SJSA1 (cell line): ENCODE measurements around the gene SKA3. TPM values are rescaled to one million over a fixed set of nuclear protein-coding genes. Genes with fewer than 3 reads are reported as not detected.

Experiments used
- DNase-seq, 2 experiments: peaks; one replicate each; pipeline ENCODE4 v3.0.0-alpha.2; 2015 to 2020; ENCODE audit warnings: low spot score in 2 of 2, low read depth in 1 of 2
- H3K27ac ChIP-seq: fragments of 250-450 bp; sonication (Bioruptor Pico); 2 replicates; pipeline ENCODE4 v1.5.1; 2020; ENCODE audit warnings: mild to moderate bottlenecking, moderate library complexity
- H3K27me3 ChIP-seq: fragments of 250-450 bp; sonication (Bioruptor Pico); replicated peaks from 2 replicates; pipeline ENCODE4 v1.5.1; 2020; ENCODE audit warnings: mild to moderate bottlenecking, moderate library complexity
- H3K36me3 ChIP-seq: fragments of 250-450 bp; sonication (Bioruptor Pico); 2 replicates; pipeline ENCODE4 v1.5.1; 2020; ENCODE audit warnings: mild to moderate bottlenecking
- H3K4me1 ChIP-seq: fragments of 250-450 bp; sonication (Bioruptor Pico); replicated peaks from 2 replicates; pipeline ENCODE4 v1.6.1; 2021; ENCODE audit warnings: mild to moderate bottlenecking
- H3K4me3 ChIP-seq: fragments of 250-450 bp; sonication (Bioruptor Pico); 2 replicates; pipeline ENCODE4 v1.5.1; 2020; ENCODE audit warnings: mild to moderate bottlenecking
- H3K9me3 ChIP-seq: fragments of 250-450 bp; sonication (Bioruptor Pico); replicated peaks from 2 replicates; pipeline ENCODE4 v1.5.1; 2020; ENCODE audit warnings: mild to moderate bottlenecking
- total RNA-seq: library from RNA; depleted of rRNA; stranded (reverse); fragments of >200 nt; shearing (Covaris generic); gene quantifications from 2 replicates; pipeline ENCODE4 v1.2.3, GENCODE V29; 2014; rRNA removed

Gene SKA3
- total RNA-seq, 1 experiment from 2014 or later: 39.9 TPM

GRCh38 chr13:21117104-21117809 is 59.1 kb downstream of the SKA3 start:
- DNase-seq: no peak
- H3K27ac ChIP-seq: no peak overlapping the region
- no peaks in the 10 kb centered on the region for H3K36me3 ChIP-seq
- H3K9me3 ChIP-seq: no peaks in the 10 kb centered on the region
- H3K4me1 ChIP-seq: peaks cover 13% of the 10 kb centered on the region
- no peaks in the 10 kb centered on the region for H3K27me3 ChIP-seq
- no peak overlapping the region for H3K4me3 ChIP-seq

- Histone ChIP-seq H3K27ac (no peak overlapping the region), H3K27me3 (no peaks in the 10 kb centered on the region), H3K4me3 (no peak overlapping the region), H3K36me3 (no peaks in the 10 kb centered on the region), H3K9me3 (no peaks in the 10 kb centered on the region), H3K4me1 (peaks cover 9% of the 10 kb centered on the region)
- no peak for DNase-seq
Measured at GRCh38 chr13:21116141-21116540, 60.2 kb downstream of the SKA3 start.

GRCh38 chr13:21115231-21115630 is 61.1 kb downstream of the SKA3 start:
- H3K36me3 ChIP-seq: no peaks in the 10 kb centered on the region
- no peak overlapping the region for H3K4me3 ChIP-seq
- H3K27ac ChIP-seq: no peak overlapping the region
- no peak for DNase-seq
- H3K27me3 ChIP-seq: no peaks in the 10 kb centered on the region
- H3K9me3 ChIP-seq: no peaks in the 10 kb centered on the region
- peaks cover 9% of the 10 kb centered on the region for H3K4me1 ChIP-seq

- H3K4me1 ChIP-seq: peaks cover 13% of the 10 kb centered on the region
- no peak overlapping the region for H3K4me3 ChIP-seq
- no peaks in the 10 kb centered on the region for H3K36me3 ChIP-seq
- no peak overlapping the region for H3K27ac ChIP-seq
- no peaks in the 10 kb centered on the region for H3K9me3 ChIP-seq
- no peaks in the 10 kb centered on the region for H3K27me3 ChIP-seq
- no peak for DNase-seq
Measured at GRCh38 chr13:21111546-21111945, 64.8 kb downstream of the SKA3 start.

GRCh38 chr13:21109168-21109567 is 67.2 kb downstream of the SKA3 start:
- Histone ChIP-seq H3K4me3 (no peak overlapping the region), H3K27me3 (no peaks in the 10 kb centered on the region), H3K4me1 (peaks cover 25% of the 10 kb centered on the region), H3K36me3 (no peaks in the 10 kb centered on the region), H3K9me3 (no peaks in the 10 kb centered on the region), H3K27ac (no peak overlapping the region)
- no peak for DNase-seq

GRCh38 chr13:21106089-21106488 is 70.3 kb downstream of the SKA3 start:
- Histone ChIP-seq H3K4me3 (no peak overlapping the region), H3K27ac (peak overlapping the region; percentile 91), H3K36me3 (no peaks in the 10 kb centered on the region), H3K4me1 (peaks cover 25% of the 10 kb centered on the region), H3K27me3 (no peaks in the 10 kb centered on the region), H3K9me3 (no peaks in the 10 kb centered on the region)
- DNase-seq: peak; percentile 44 to 75

GRCh38 chr13:21104199-21105019 is 71.9 kb downstream of the SKA3 start:
- Histone ChIP-seq H3K4me1 (peaks cover 25% of the 10 kb centered on the region), H3K27ac (0 out of 2 replicates have a peak overlapping the region, but pooled peaks have one; percentile 91), H3K4me3 (no peak overlapping the region), H3K9me3 (no peaks in the 10 kb centered on the region), H3K36me3 (no peaks in the 10 kb centered on the region), H3K27me3 (no peaks in the 10 kb centered on the region)
- DNase-seq: no peak

Other genes starting within 250 kb of the SKA3 start
- 9.9 and 14.4 TPM in 2 replicates for gene LATS2, start 115.0 kb downstream of the SKA3 start, total RNA-seq
- 56.0 and 56.9 TPM in 2 replicates for gene SAP18, start 36.4 kb downstream of the SKA3 start, total RNA-seq
- gene MRPL57, start 106 bp upstream of the SKA3 start, total RNA-seq: 23.9 and 24.3 TPM in 2 replicates